ENCODE results near the gene IL24. TPM values are rescaled to one million over a fixed set of nuclear protein-coding genes. Genes with fewer than 3 reads are reported as not detected.

Gene IL24
- total RNA-seq, 1 donor from 2014 or later: not detected

DNA sequence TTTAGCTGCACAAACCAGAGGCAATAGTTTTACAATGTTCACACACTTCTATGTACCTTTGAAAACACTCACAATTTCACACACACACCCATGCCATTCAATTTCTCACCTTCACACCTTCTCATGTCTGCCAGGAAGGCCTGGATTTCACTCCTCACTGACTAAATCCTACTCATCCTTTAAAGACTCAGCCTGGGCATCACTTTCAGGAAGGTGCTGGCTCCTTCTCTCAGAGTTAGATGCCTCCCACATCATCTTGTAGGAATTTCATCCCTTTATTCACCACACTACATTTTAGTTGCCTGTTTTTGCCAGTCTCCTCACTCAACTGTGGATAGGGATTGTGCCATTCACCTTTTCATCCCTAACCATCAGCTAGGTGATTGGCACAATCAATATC is 29.5 kb upstream of the IL24 start:
- no peaks in the 10 kb centered on the region for H3K36me3 Mint-ChIP-seq (ENCODE audit: low read depth)
- H3K4me1 Mint-ChIP-seq: peaks cover 6% of the 10 kb centered on the region
- peaks cover 17% of the 10 kb centered on the region for H3K27me3 Mint-ChIP-seq
- DNase-seq (no peak), ATAC-seq (ENCODE audit: low read depth) (no peak)
- ChIA-PET POLR2A (no interaction called here), CTCF (interaction anchor here (2.6 to 5.6 kb wide), 3 partner anchors 45 to 114 kb away, joined by 12 to 47 read pairs (median 29); no protein-coding TSS in a partner anchor)
- no peak overlapping the region for H3K27ac Mint-ChIP-seq
- TF ChIP-seq, protein P1, sequence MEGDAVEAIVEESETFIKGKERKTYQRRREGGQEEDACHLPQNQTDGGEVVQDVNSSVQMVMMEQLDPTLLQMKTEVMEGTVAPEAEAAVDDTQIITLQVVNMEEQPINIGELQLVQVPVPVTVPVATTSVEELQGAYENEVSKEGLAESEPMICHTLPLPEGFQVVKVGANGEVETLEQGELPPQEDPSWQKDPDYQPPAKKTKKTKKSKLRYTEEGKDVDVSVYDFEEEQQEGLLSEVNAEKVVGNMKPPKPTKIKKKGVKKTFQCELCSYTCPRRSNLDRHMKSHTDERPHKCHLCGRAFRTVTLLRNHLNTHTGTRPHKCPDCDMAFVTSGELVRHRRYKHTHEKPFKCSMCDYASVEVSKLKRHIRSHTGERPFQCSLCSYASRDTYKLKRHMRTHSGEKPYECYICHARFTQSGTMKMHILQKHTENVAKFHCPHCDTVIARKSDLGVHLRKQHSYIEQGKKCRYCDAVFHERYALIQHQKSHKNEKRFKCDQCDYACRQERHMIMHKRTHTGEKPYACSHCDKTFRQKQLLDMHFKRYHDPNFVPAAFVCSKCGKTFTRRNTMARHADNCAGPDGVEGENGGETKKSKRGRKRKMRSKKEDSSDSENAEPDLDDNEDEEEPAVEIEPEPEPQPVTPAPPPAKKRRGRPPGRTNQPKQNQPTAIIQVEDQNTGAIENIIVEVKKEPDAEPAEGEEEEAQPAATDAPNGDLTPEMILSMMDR (IDR thresholded peaks at IDR 0.05): no peak
- H3K9me3 Mint-ChIP-seq: no peaks in the 10 kb centered on the region
- intact Hi-C loops (cut with micrococcal nuclease): loop anchor here (10.0 kb wide), 1 partner anchor 53 kb away; no protein-coding TSS in a partner anchor
- H3K4me3 Mint-ChIP-seq: no peak overlapping the region

GRCh38 chr1:206868264-206868663 is 29.0 kb upstream of the IL24 start:
- Mint-ChIP-seq H3K4me1 (peaks cover 6% of the 10 kb centered on the region), H3K9me3 (no peaks in the 10 kb centered on the region), H3K36me3 (ENCODE audit: low read depth) (no peaks in the 10 kb centered on the region), H3K4me3 (no peak overlapping the region), H3K27me3 (peaks cover 11% of the 10 kb centered on the region), H3K27ac (no peak overlapping the region)
- TF ChIP-seq, protein P1 (IDR thresholded peaks at IDR 0.05): no peak
- ChIA-PET CTCF (interaction anchor here (1.4 to 5.6 kb wide), 3 partner anchors 18 to 114 kb away, joined by 4 to 47 read pairs (median 12); no protein-coding TSS in a partner anchor), POLR2A (no interaction called here)
- ATAC-seq (ENCODE audit: low read depth) (no peak), DNase-seq (no peak)
- intact Hi-C loops (cut with micrococcal nuclease): loop anchor here (10.0 kb wide), 1 partner anchor 53 kb away; no protein-coding TSS in a partner anchor

- ChIA-PET CTCF (interaction anchor here (1.1 to 2.1 kb wide), 3 partner anchors 11 to 111 kb away, joined by 3 to 6 read pairs (median 5); no protein-coding TSS in a partner anchor), POLR2A (no interaction called here)
- H3K9me3 Mint-ChIP-seq: peaks cover 9% of the 10 kb centered on the region
- peaks cover 9% of the 10 kb centered on the region for H3K27me3 Mint-ChIP-seq
- intact Hi-C loops (cut with micrococcal nuclease): no loop called here
- ATAC-seq (ENCODE audit: low read depth) (no peak), DNase-seq (no peak)
- H3K36me3 Mint-ChIP-seq (ENCODE audit: low read depth): peaks cover 2% of the 10 kb centered on the region
- no peak overlapping the region for H3K27ac Mint-ChIP-seq
- H3K4me1 Mint-ChIP-seq: no peaks in the 10 kb centered on the region
- TF ChIP-seq, protein P1 (IDR thresholded peaks at IDR 0.05): no peak
- no peak overlapping the region for H3K4me3 Mint-ChIP-seq
Measured at GRCh38 chr1:206872139-206872538, 25.1 kb upstream of the IL24 start.

DNA sequence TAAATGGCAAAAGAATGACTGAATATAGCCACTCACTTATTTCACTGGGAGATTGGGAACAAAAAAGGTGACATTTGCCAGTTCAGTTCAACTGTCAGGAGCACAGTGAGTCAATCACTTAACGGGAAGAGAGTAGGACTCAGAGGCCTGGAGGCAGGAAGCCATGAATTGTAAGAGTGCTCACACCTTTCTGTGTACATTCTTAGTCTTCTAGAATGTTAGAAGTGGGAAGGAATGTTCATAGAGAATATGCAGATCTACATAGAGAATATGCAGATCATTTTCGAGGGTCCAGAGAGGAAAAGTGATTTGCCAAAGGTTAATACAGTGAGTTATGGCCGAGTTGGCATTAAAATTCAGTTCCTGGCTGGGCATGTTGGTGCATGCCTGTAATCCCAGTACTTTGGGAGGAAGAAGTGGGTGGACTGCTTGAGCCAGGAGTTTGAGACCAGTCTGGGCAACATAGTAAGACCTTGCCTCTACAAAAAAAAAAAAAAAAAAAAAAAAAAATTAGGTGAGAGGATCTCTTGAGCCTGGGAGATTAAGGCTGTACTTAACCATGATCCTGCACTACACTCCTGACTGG is 23.5 kb upstream of the IL24 start:
- H3K36me3 Mint-ChIP-seq (ENCODE audit: low read depth): peaks cover 4% of the 10 kb centered on the region
- ChIA-PET CTCF (interaction anchor here (0.9 to 1.5 kb wide), 2 partner anchors 60 to 108 kb away, joined by 3 to 4 read pairs; no protein-coding TSS in a partner anchor), POLR2A (no interaction called here)
- peaks cover 15% of the 10 kb centered on the region for H3K9me3 Mint-ChIP-seq
- DNase-seq: no peak
- no peak overlapping the region for H3K27ac Mint-ChIP-seq
- no peak for ATAC-seq (ENCODE audit: low read depth)
- intact Hi-C loops (cut with micrococcal nuclease): no loop called here
- no peak overlapping the region for H3K4me3 Mint-ChIP-seq
- no peaks in the 10 kb centered on the region for H3K4me1 Mint-ChIP-seq
- peaks cover 7% of the 10 kb centered on the region for H3K27me3 Mint-ChIP-seq
- TF ChIP-seq, protein P1 (IDR thresholded peaks at IDR 0.05): no peak

- Mint-ChIP-seq H3K4me3 (no peak overlapping the region), H3K27ac (no peak overlapping the region), H3K4me1 (no peaks in the 10 kb centered on the region), H3K36me3 (ENCODE audit: low read depth) (peaks cover 7% of the 10 kb centered on the region), H3K27me3 (peaks cover 1% of the 10 kb centered on the region), H3K9me3 (peaks cover 21% of the 10 kb centered on the region)
- ChIA-PET POLR2A (no interaction called here), CTCF (no interaction called here)
- TF ChIP-seq, protein P1 (IDR thresholded peaks at IDR 0.05): no peak
- intact Hi-C loops (cut with micrococcal nuclease): loop anchor here (5.0 kb wide), 1 partner anchor 39 kb away; no protein-coding TSS in a partner anchor
- ATAC-seq (ENCODE audit: low read depth) (no peak), DNase-seq (no peak)
Measured at GRCh38 chr1:206875752-206876377, 21.4 kb upstream of the IL24 start.
